SK-N-SH (cell line): ENCODE results near the gene SULF2. TPM values are rescaled to one million over a fixed set of nuclear protein-coding genes. Genes with fewer than 3 reads are reported as not detected.

Experiments
- CTCF ChIA-PET: fragments of 300-600, 350-600 bp; formaldehyde crosslinking; extraction: SDS; loops from one replicate; lab custom pipeline; 2021; lab: Yijun Ruan, JAX
- POLR2A ChIA-PET: fragments of 350-600 bp; sonication (Branson Sonifier 250); formaldehyde crosslinking; extraction: SDS; loops from one replicate; lab custom pipeline; 2020; ENCODE audit warnings: antibody characterized with exemption, inconsistent platforms; lab: Yijun Ruan, JAX
- DNase-seq: peaks from one replicate; pipeline ENCODE4 v3.0.0; 2012
- H2AFZ ChIP-seq: fragments of 200-600 bp; sonication (generic); 2 replicates; pipeline ENCODE4 v1.8.1; 2016; ENCODE audit warnings: antibody characterized with exemption, mild to moderate bottlenecking, low read depth
- H3F3A ChIP-seq: fragments of 200-600 bp; sonication (generic); replicated peaks from 2 replicates; pipeline ENCODE3; 2016; ENCODE audit warnings: antibody characterized with exemption, mild to moderate bottlenecking; ENCODE audit not compliant: insufficient read depth
- H3K27ac ChIP-seq, 2 experiments: fragments of 200-500 bp in 1 of 2; fragments of 200-600 bp in 1 of 2; sonication (Bioruptor generic) in 1 of 2; sonication (generic), shearing (Covaris generic) in 1 of 2; 2 replicates each; pipeline versions ENCODE4 v1.5.1 to v1.6.1; 2014 to 2016; ENCODE audit warnings: low read depth in 2 of 2, inconsistent platforms in 1 of 2, low read length in 1 of 2, mild to moderate bottlenecking in 1 of 2, mixed read lengths in 1 of 2
- H3K27me3 ChIP-seq: fragments of 200-600 bp; sonication (generic), shearing (Covaris generic); 2 replicates; pipeline ENCODE4 v1.6.1; 2016; ENCODE audit warnings: mixed run types; ENCODE audit not compliant: insufficient read depth
- H3K36me3 ChIP-seq, 2 experiments: fragments of 200-500 bp in 1 of 2; fragments of 200-600 bp in 1 of 2; sonication (Bioruptor generic) in 1 of 2; sonication (generic) in 1 of 2; replicated peaks in 1 of 2; 2 replicates each; pipeline versions ENCODE3 to v1.5.1; 2014 to 2016; ENCODE audit warnings: low read length in 1 of 2, mild to moderate bottlenecking in 1 of 2; ENCODE audit not compliant: insufficient read depth in 2 of 2, control insufficient read depth in 1 of 2
- H3K4me1 ChIP-seq, 2 experiments: fragments of 200-500 bp in 1 of 2; fragments of 200-600 bp in 1 of 2; sonication (Bioruptor generic) in 1 of 2; sonication (generic), shearing (Covaris generic) in 1 of 2; 2 replicates each; pipeline versions ENCODE4 v1.5.1 to v1.6.1; 2014 to 2016; ENCODE audit warnings: low read depth in 1 of 2, low read length in 1 of 2, mixed run types in 1 of 2; ENCODE audit not compliant: insufficient read depth in 2 of 2, control insufficient read depth in 1 of 2
- H3K4me2 ChIP-seq: fragments of 200-600 bp; sonication (generic), shearing (Covaris generic); 2 replicates; pipeline ENCODE4 v1.6.1; 2017; ENCODE audit warnings: mixed run types
- H3K4me3 ChIP-seq, 2 experiments: fragments of 200-500 bp in 1 of 2; fragments of 200-600 bp in 1 of 2; sonication (Bioruptor generic) in 1 of 2; sonication (generic), shearing (Covaris generic) in 1 of 2; 2 replicates each; pipeline versions ENCODE4 v1.5.1 to v1.8.1; 2014 to 2016; ENCODE audit warnings: low read depth in 2 of 2, inconsistent platforms in 1 of 2, low read length in 1 of 2, mild to moderate bottlenecking in 1 of 2, mixed read lengths in 1 of 2, moderate library complexity in 1 of 2
- H3K79me2 ChIP-seq: fragments of 200-600 bp; sonication (generic); 2 replicates; pipeline ENCODE4 v1.8.1; 2017; ENCODE audit warnings: mild to moderate bottlenecking; ENCODE audit not compliant: insufficient read depth
- H3K9ac ChIP-seq: fragments of 200-600 bp; sonication (generic); 2 replicates; pipeline ENCODE4 v1.6.1; 2017; ENCODE audit warnings: mixed run types
- H3K9me2 ChIP-seq: fragments of 200-600 bp; sonication (generic); 2 replicates; pipeline ENCODE4 v1.6.1; 2017; ENCODE audit warnings: mixed run types
- H3K9me3 ChIP-seq: fragments of 200-600 bp; sonication (generic); 2 replicates; pipeline ENCODE4 v1.6.1; 2017; ENCODE audit warnings: mixed run types, mild to moderate bottlenecking, moderate library complexity
- H4K20me1 ChIP-seq: fragments of 200-600 bp; sonication (generic); 2 replicates; pipeline ENCODE4 v1.6.1; 2017; ENCODE audit warnings: mild to moderate bottlenecking, mixed run types; ENCODE audit not compliant: insufficient read depth
- CHD2 ChIP-seq: fragments of 150-350 bp; IDR thresholded peaks from 2 replicates; pipeline ENCODE4 v1.6.1; 2018; ENCODE audit warnings: low read length; ENCODE audit not compliant: partially characterized antibody
- EP300 ChIP-seq, 2 experiments: IDR thresholded peaks; 2 replicates each; pipeline versions ENCODE4 v1.4.0 to v1.6.1; 2012; ENCODE audit warnings: borderline replicate concordance in 1 of 2, low read depth in 1 of 2, low read length in 1 of 2
- EZH2phosphoT487 ChIP-seq: fragments of 200-600 bp; sonication (generic); IDR thresholded peaks from 2 replicates; pipeline ENCODE4 v1.6.1; 2017; ENCODE audit warnings: low read depth, mixed run types, mild to moderate bottlenecking, antibody characterized with exemption, moderate library complexity, borderline replicate concordance
- FOXJ3 ChIP-seq: sonication (generic); formaldehyde crosslinking; IDR thresholded peaks from 2 replicates; pipeline ENCODE4 v1.5.1; 2020; ENCODE audit warnings: mild to moderate bottlenecking, missing genetic modification reagents
- FOXM1 ChIP-seq: IDR thresholded peaks from 2 replicates; pipeline ENCODE4 v1.4.0; 2012; ENCODE audit warnings: low read depth, mild to moderate bottlenecking
- GATA2 ChIP-seq: sonication (generic); formaldehyde crosslinking; IDR thresholded peaks from 2 replicates; pipeline ENCODE4 v1.5.0; 2020; ENCODE audit warnings: mild to moderate bottlenecking, missing genetic modification reagents
- JUND ChIP-seq: IDR thresholded peaks from 2 replicates; pipeline ENCODE4 v1.4.0; 2012
- MEF2A ChIP-seq: IDR thresholded peaks from 2 replicates; pipeline ENCODE4 v1.4.0; 2012; ENCODE audit warnings: low read depth, borderline replicate concordance
- NRF1 ChIP-seq: IDR thresholded peaks from 2 replicates; pipeline ENCODE4 v1.6.1; 2012; ENCODE audit warnings: low read depth, mild to moderate bottlenecking, low read length
- POLR2AphosphoS5 ChIP-seq: IDR thresholded peaks from 2 replicates; pipeline ENCODE4 v1.6.1; 2012; ENCODE audit warnings: low read depth, low read length
- RCOR1 ChIP-seq: fragments of 150-350 bp; IDR thresholded peaks from 2 replicates; pipeline ENCODE4 v1.6.1; 2017; ENCODE audit warnings: antibody characterized with exemption, low read length
- RFX5 ChIP-seq: IDR thresholded peaks from 2 replicates; pipeline ENCODE4 v1.6.1; 2012; ENCODE audit warnings: mild to moderate bottlenecking, improper control_type of control experiment, low read length
- SIN3A ChIP-seq: IDR thresholded peaks from 2 replicates; pipeline ENCODE4 v1.6.1; 2012; ENCODE audit warnings: low read depth, mild to moderate bottlenecking, low read length, moderate library complexity, borderline replicate concordance
- SMC3 ChIP-seq: IDR thresholded peaks from 2 replicates; pipeline ENCODE4 v1.6.1; 2012; ENCODE audit warnings: low read depth, low read length, improper control_type of control experiment
- TAF1 ChIP-seq: IDR thresholded peaks from 2 replicates; pipeline ENCODE4 v1.6.1; 2012; ENCODE audit warnings: low read depth, mild to moderate bottlenecking, low read length, moderate library complexity, borderline replicate concordance
- TCF12 ChIP-seq: IDR thresholded peaks from 2 replicates; pipeline ENCODE4 v1.4.0; 2012
- TEAD4 ChIP-seq: IDR thresholded peaks from 2 replicates; pipeline ENCODE4 v1.4.0; 2012; ENCODE audit warnings: mild to moderate bottlenecking, borderline replicate concordance; ENCODE audit not compliant: insufficient read depth
- USF2 ChIP-seq: fragments of 150-350 bp; IDR thresholded peaks from 2 replicates; pipeline ENCODE4 v1.6.1; 2017; ENCODE audit warnings: antibody characterized with exemption, low read length, low read depth, borderline replicate concordance
- WGBS: methylation state at CpG from one replicate; pipeline ENCODE4 v1.1.6; 2017; ENCODE audit warnings: low lambda C conversion rate; 5-methylcytosine and 5-hydroxymethylcytosine counted together
- polyA plus RNA-seq, 3 experiments: library from polyadenylated mRNA; depleted of rRNA; stranded (reverse); fragments of >200 nt; gene quantifications; 2 replicates each; pipeline ENCODE4 v1.2.3, GENCODE V29; 2012
- TF ChIP-seq, protein P1 (sequence below): fragments of 200-600 bp; sonication (generic); IDR thresholded peaks from 2 replicates; pipeline ENCODE4 v1.6.1; 2017; ENCODE audit warnings: antibody characterized with exemption, mild to moderate bottlenecking, moderate library complexity
- TF ChIP-seq, protein P2 (sequence below): IDR thresholded peaks from 2 replicates; pipeline ENCODE4; 2012

The SULF2 gene
- polyA plus RNA-seq, 1 of the 3 experiments (the other 2 are of a cell fraction) = 20.2 TPM

DNA sequence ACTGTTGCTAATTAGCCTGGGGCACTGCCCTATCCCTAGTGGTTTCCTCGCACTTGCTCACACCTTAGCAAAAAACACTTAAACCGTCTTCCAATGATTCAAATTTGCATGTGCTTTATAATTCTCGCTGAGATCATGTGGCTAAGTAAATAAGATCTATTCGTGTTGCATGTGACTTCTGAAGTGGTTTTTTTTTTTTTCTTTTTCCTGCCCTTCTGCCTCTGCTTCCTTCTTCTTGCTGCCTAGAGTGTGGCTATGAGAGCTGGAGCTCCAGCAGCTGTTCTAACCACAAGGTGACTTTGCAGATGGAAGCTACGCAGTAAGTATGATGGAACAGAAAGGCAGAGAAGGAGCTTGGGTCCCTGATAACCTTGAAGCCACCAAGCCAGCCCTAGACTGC, 36.5 kb downstream of the SULF2 start (continued):
- TF ChIP-seq, protein P1, sequence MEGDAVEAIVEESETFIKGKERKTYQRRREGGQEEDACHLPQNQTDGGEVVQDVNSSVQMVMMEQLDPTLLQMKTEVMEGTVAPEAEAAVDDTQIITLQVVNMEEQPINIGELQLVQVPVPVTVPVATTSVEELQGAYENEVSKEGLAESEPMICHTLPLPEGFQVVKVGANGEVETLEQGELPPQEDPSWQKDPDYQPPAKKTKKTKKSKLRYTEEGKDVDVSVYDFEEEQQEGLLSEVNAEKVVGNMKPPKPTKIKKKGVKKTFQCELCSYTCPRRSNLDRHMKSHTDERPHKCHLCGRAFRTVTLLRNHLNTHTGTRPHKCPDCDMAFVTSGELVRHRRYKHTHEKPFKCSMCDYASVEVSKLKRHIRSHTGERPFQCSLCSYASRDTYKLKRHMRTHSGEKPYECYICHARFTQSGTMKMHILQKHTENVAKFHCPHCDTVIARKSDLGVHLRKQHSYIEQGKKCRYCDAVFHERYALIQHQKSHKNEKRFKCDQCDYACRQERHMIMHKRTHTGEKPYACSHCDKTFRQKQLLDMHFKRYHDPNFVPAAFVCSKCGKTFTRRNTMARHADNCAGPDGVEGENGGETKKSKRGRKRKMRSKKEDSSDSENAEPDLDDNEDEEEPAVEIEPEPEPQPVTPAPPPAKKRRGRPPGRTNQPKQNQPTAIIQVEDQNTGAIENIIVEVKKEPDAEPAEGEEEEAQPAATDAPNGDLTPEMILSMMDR = no peak

DNA sequence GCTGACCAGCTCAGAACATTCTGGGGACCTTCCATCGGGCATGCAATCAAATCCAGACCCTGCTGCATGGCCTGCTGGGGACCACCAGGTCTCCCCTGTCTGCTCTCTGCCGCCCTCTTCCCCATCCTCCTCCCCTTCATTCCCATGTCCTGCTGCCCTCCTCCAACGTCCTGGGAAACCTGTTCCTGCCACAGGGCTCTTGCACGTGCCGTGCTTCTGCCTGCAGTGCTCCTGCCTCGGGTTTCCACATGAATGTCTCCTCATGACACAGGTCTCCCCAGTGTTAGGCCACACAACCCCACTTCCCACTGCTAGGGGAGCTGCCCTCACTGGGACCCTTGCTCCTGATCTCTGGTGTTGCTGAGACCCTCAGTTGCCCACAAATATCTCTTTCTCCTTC, 37.2 kb downstream of the SULF2 start:
- TF ChIP-seq FOXM1 (no peak), RFX5 (no peak), NRF1 (no peak), EP300 (IDR thresholded peaks at IDR 0.05; ENCODE audit: borderline replicate concordance in 1 of 2, low read depth in 1 of 2, low read length in 1 of 2) (no peak)
- TF ChIP-seq, all 33 proteins: peak for 0
- Histone ChIP-seq H3F3A (no peaks in the 10 kb centered on the region), H4K20me1 (no peaks in the 10 kb centered on the region), H3K79me2 (no peaks in the 10 kb centered on the region), H3K4me2 (no peak overlapping the region), H3K4me3 (no peak overlapping the region), H3K4me1 (peaks cover 0 to 7% of the 10 kb centered on the region in 2 experiments; a peak in 1 of 4 replicates), H3K27me3 (no peaks in the 10 kb centered on the region), H3K27ac (no peak overlapping the region), H3K9ac (no peak overlapping the region), H2AFZ (no peak overlapping the region), H3K36me3 (peaks cover 0 to 4% of the 10 kb centered on the region in 2 experiments), H3K9me2 (no peaks in the 10 kb centered on the region), H3K9me3 (no peaks in the 10 kb centered on the region)
- ChIA-PET POLR2A (no interaction called here), CTCF (interaction anchor here (1.0 to 1.5 kb wide), 2 partner anchors 30 to 70 kb away, joined by 3 to 4 read pairs; no protein-coding TSS in a partner anchor)
- no peak for DNase-seq
- WGBS = 71% methylated on average over 6 of the region's 6 CpGs

DNA sequence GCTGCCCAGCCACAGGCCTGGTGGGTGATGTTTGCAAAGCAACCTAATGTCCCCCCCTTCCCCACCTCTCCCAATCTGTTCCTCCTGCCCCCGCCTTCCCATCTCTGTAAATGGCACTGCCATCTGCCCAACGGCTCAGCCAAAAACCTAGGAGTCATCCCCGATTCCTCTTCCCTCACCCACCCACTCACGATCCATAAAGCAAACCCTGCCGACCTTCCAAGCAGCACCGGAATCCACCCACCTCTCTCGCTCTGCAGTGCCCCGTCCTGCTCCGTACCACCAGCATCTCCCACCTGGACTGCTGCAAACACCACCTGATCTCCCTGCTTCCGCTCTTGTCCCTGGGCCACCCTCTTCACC, 37.6 kb downstream of the SULF2 start:
- no peak for DNase-seq
- Histone ChIP-seq H4K20me1 (no peaks in the 10 kb centered on the region), H3K27me3 (no peaks in the 10 kb centered on the region), H3K4me3 (no peak overlapping the region), H3K4me1 (peaks cover 0 to 7% of the 10 kb centered on the region in 2 experiments; a peak in 1 of 4 replicates), H3K9ac (no peak overlapping the region), H3K9me3 (no peaks in the 10 kb centered on the region), H3K36me3 (peaks cover 0 to 4% of the 10 kb centered on the region in 2 experiments), H3K4me2 (no peak overlapping the region), H3F3A (no peaks in the 10 kb centered on the region), H2AFZ (no peak overlapping the region)
- ChIA-PET POLR2A (no interaction called here), CTCF (interaction anchor here (1.0 kb wide), 1 partner anchor 69 kb away, joined by 4 read pairs; no protein-coding TSS in a partner anchor)
- TF ChIP-seq SIN3A (no peak), POLR2AphosphoS5 (no peak), RCOR1 (no peak), EZH2phosphoT487 (no peak), TAF1 (no peak), TCF12 (no peak), MEF2A (no peak), USF2 (no peak), JUND (no peak), CHD2 (no peak), FOXJ3 (CRISPR knock-in tag) (no peak), TEAD4 (no peak), GATA2 (CRISPR knock-in tag) (no peak), SMC3 (no peak)
- TF ChIP-seq, protein P2, sequence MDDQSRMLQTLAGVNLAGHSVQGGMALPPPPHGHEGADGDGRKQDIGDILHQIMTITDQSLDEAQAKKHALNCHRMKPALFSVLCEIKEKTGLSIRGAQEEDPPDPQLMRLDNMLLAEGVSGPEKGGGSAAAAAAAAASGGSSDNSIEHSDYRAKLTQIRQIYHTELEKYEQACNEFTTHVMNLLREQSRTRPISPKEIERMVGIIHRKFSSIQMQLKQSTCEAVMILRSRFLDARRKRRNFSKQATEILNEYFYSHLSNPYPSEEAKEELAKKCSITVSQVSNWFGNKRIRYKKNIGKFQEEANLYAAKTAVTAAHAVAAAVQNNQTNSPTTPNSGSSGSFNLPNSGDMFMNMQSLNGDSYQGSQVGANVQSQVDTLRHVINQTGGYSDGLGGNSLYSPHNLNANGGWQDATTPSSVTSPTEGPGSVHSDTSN = no peak
- TF ChIP-seq, all 33 proteins: peak for 0
- Histone ChIP-seq H3K79me2 (no peaks in the 10 kb centered on the region), H3K27ac (no peak overlapping the region), H3K9me2 (no peaks in the 10 kb centered on the region)
- WGBS = 86% methylated on average over 10 of the region's 10 CpGs
